ENCODE results near the gene GDPD2. TPM values are rescaled to one million over a fixed set of nuclear protein-coding genes. Genes with fewer than 3 reads are reported as not detected.

The GDPD2 gene
- total and polyA plus RNA-seq, 2 experiments from 2014 or later, result not detected

DNA sequence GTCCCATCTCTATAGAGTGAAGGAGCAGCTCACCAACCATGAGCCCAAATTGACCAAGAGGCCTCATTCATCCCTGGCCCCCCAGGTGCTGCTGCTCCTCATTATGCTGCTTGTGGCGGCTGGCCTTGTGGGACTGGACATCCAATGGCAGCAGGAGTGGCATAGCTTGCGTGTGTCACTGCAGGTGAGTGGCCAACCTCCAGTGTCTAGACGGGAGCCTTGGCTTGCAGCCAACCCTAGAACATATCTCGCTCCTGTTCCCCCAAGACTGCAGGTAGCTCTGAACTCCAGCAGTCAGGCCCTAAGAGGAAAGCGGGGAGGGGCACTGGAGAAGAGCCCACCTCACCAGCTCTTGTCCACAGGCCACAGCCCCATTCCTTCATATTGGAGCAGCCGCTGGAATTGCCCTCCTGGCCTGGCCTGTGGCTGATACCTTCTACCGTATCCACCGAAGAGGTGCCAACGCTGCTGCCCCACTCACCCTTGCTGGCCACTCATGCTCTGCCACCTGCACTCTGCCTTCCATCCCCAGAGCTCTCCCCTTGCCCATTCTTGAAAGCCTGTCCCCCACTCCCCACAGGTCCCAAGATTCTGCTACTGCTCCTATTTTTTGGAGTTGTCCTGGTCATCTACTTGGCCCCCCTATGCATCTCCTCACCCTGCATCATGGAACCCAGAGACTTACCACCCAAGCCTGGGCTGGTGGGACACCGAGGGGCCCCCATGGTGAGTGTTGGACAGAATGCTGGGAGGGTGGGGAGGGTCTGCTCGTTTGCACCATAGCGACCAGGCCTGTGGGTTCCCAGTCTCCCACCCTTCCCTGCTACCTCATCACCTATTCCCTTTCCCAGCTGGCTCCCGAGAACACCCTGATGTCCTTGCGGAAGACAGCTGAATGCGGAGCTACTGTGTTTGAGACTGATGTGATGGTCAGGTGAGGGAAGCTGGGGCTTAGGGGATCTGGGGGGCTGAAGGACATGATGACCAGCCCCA is 3.5 kb downstream of the GDPD2 start:
- Histone ChIP-seq H3K4me3 (no peak overlapping the region), H3K27me3 (no peaks in the 10 kb centered on the region), H3K4me1 (ENCODE audit: low read depth) (no peaks in the 10 kb centered on the region), H3K9me3 (ENCODE audit: low read depth) (no peaks in the 10 kb centered on the region), H3K27ac (no peak overlapping the region), H3K36me3 (no peaks in the 10 kb centered on the region)
- no peak for DNase-seq (ENCODE audit: low read depth in 1 of 2, low spot score in 1 of 2)
- TF ChIP-seq, protein P1, sequence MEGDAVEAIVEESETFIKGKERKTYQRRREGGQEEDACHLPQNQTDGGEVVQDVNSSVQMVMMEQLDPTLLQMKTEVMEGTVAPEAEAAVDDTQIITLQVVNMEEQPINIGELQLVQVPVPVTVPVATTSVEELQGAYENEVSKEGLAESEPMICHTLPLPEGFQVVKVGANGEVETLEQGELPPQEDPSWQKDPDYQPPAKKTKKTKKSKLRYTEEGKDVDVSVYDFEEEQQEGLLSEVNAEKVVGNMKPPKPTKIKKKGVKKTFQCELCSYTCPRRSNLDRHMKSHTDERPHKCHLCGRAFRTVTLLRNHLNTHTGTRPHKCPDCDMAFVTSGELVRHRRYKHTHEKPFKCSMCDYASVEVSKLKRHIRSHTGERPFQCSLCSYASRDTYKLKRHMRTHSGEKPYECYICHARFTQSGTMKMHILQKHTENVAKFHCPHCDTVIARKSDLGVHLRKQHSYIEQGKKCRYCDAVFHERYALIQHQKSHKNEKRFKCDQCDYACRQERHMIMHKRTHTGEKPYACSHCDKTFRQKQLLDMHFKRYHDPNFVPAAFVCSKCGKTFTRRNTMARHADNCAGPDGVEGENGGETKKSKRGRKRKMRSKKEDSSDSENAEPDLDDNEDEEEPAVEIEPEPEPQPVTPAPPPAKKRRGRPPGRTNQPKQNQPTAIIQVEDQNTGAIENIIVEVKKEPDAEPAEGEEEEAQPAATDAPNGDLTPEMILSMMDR (IDR thresholded peaks at IDR 0.05; ENCODE audit: low read depth, low read length), result no peak

DNA sequence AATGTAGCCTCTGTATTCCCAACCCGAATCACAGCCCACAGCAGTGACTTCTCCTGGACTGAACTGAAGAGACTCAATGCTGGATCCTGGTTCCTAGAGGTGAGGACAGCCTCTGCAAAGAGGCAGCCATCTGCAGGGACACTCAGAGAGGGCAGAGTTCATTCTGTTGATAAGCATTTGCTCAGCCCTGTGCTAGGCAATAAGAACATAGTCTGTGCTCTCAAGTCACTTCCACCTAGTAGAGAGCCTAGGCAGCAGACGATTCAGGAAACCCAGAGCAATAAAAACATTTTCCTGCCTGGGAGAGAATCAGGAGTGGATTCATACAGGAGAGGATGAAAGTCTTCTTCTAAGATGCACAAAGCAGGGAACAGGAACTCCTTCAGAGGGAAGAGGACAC is 4.3 kb downstream of the GDPD2 start:
- DNase-seq (ENCODE audit: low read depth in 1 of 2, low spot score in 1 of 2), result no peak
- Histone ChIP-seq H3K4me1 (ENCODE audit: low read depth) (no peaks in the 10 kb centered on the region), H3K27ac (no peak overlapping the region), H3K27me3 (no peaks in the 10 kb centered on the region), H3K4me3 (no peak overlapping the region), H3K36me3 (no peaks in the 10 kb centered on the region), H3K9me3 (ENCODE audit: low read depth) (no peaks in the 10 kb centered on the region)
- TF ChIP-seq, protein P1 (IDR thresholded peaks at IDR 0.05; ENCODE audit: low read depth, low read length), result no peak

DNA sequence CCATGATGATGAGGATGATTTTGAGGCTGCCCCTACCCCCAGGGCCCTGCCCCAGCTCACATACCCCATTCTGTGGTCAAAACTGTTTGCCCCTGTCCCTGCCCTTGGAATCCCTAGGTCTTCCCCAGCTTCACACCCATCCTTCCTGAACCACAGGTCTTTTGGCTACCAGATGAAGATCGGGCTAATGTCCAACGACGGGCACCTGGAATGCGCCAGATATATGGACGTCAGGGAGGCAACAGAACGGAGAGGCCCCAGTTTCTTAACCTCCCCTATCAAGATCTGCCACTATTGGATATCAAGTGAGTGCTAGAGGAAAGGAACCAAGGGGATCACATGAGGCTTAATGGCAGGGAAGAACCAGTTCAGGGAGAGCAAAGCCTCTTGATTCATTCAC is 6.6 kb downstream of the GDPD2 start:
- no peak overlapping the region for H3K27ac ChIP-seq
- no peak for DNase-seq (ENCODE audit: low read depth in 1 of 2, low spot score in 1 of 2)
- H3K4me1 ChIP-seq (ENCODE audit: low read depth), result no peaks in the 10 kb centered on the region
- H3K4me3 ChIP-seq, result no peak overlapping the region
- H3K27me3 ChIP-seq, result no peaks in the 10 kb centered on the region
- TF ChIP-seq, protein P1 (IDR thresholded peaks at IDR 0.05; ENCODE audit: low read depth, low read length), result no peak
- H3K36me3 ChIP-seq, result no peaks in the 10 kb centered on the region
- H3K9me3 ChIP-seq (ENCODE audit: low read depth), result no peaks in the 10 kb centered on the region

DNA sequence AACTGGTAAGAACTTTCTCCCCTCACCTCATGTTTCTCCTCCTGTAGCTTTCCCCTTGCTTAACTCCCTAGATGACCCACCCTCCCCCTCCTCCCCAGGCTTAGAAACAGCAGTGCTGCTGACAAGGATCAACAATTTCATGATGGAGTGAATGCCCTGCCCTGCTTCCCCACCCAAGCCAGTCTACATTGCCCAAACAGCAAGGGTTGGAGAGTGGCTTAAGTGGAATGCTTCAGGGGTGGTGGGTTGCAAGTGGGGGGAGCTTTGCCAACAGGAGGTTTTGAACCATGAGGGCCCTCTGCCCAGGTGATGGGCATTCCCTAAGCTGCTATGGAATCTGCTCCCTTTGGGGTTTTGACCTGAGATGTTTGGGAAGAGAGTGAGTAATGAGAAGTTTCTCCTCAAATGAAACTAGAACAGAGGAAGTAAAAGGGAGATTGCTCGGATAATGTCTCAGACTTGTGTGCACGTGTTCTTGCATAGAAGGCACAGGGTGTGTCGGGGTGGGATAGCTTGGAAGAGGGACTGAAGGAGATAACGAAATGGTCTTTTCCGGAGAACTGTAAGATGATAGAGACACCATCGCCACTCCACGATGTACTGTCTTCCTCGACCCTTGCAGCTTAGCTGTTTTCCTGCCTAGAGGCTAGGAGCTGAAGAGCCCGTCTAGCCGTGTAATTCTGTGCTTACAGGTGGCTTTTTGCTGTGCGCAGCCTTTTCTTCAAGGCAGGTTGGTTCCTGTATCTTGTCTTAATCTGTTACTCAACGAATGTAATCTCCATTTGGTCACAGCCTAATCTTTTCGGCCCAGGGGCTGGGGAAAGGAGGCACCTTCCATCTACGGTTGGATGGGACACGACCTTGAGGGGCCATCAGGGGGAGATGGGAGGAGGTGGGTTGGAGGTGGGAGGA is 10.1 kb downstream of the GDPD2 start:
- H3K4me1 ChIP-seq (ENCODE audit: low read depth), result peaks cover 5% of the 10 kb centered on the region
- H3K4me3 ChIP-seq, result peak overlapping the region; percentile 61
- no peak for DNase-seq (ENCODE audit: low read depth in 1 of 2, low spot score in 1 of 2)
- TF ChIP-seq, protein P1 (IDR thresholded peaks at IDR 0.05; ENCODE audit: low read depth, low read length), result no peak
- H3K27me3 ChIP-seq, result no peaks in the 10 kb centered on the region
- H3K9me3 ChIP-seq (ENCODE audit: low read depth), result no peaks in the 10 kb centered on the region
- no peaks in the 10 kb centered on the region for H3K36me3 ChIP-seq
- no peak overlapping the region for H3K27ac ChIP-seq

DNA sequence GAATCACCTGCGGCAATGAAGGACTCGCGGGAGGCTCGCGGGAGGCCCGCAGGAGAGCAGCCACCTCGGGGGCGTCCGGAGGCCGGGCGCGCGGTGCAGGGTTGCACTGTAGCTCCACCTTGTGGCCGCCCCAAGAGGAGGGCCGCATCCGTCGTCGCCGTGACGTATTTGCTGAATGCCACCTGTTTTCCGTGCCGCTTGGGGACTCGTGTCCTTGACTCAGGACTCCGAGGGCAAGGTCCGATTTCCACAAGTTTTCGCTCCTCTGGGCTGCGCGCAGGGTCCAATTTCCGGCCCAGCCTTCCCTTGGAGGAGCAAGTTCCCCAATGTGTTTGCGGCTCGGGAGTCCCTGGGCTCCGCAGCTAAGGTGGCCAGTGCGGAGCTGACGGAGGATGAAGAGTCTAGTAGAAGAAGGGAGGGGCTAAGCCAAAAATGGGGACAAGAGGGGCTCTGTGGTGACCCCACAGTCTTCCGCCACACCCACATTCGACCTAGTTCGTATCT is 10.8 kb downstream of the GDPD2 start:
- peak; percentile 64 to 77 for DNase-seq (ENCODE audit: low read depth in 1 of 2, low spot score in 1 of 2)
- Histone ChIP-seq H3K4me1 (ENCODE audit: low read depth) (peaks cover 5% of the 10 kb centered on the region), H3K9me3 (ENCODE audit: low read depth) (no peaks in the 10 kb centered on the region), H3K27ac (peak overlapping the region; percentile 60), H3K36me3 (no peaks in the 10 kb centered on the region), H3K27me3 (no peaks in the 10 kb centered on the region), H3K4me3 (peak overlapping the region; percentile 61)
- TF ChIP-seq, protein P1 (IDR thresholded peaks at IDR 0.05; ENCODE audit: low read depth, low read length), result peak; percentile 57
